NB4 (cell line): ENCODE data around the gene IQCC.

ENCODE experiments used
- DNase-seq: peaks from one replicate; pipeline ENCODE4 v3.0.0; 2010; ENCODE audit warnings: low read depth
- H3K4me3 ChIP-seq: one replicate; pipeline ENCODE4 v1.5.1; 2011; ENCODE audit warnings: mild to moderate bottlenecking, low read depth, low read length, moderate library complexity
- CTCF ChIP-seq: IDR thresholded peaks from one replicate; pipeline ENCODE4 v1.5.1; 2012; ENCODE audit warnings: low read depth, low read length
- MAX ChIP-seq: IDR thresholded peaks from 2 replicates; pipeline ENCODE4 v1.6.1; 2011; ENCODE audit warnings: low read depth, low read length
- MYC ChIP-seq: IDR thresholded peaks from 2 replicates; pipeline ENCODE4 v1.6.1; 2011; ENCODE audit warnings: low read depth, low read length
- POLR2A ChIP-seq: IDR thresholded peaks from 2 replicates; pipeline ENCODE4 v1.6.1; 2011; ENCODE audit warnings: mild to moderate bottlenecking; ENCODE audit not compliant: insufficient read length; ENCODE audit errors: extremely low read depth

IQCC gene

GRCh38 chr1:32181563-32181962 is 23.9 kb upstream of the IQCC start:
- H3K4me3 ChIP-seq = peak overlapping the region; percentile 91
- no peak for DNase-seq
- TF ChIP-seq POLR2A (no peak), CTCF (no peak), MAX (no peak), MYC (no peak)

- TF ChIP-seq CTCF = no peak
- TF ChIP-seq POLR2A = no peak
- TF ChIP-seq MAX = no peak
- TF ChIP-seq MYC = no peak
- DNase-seq = no peak
- H3K4me3 ChIP-seq = peak overlapping the region; percentile 91
Observed at GRCh38 chr1:32182060-32182459, 23.4 kb upstream of the IQCC start.

GRCh38 chr1:32184650-32185049 is 20.8 kb upstream of the IQCC start:
- DNase-seq = no peak
- TF ChIP-seq POLR2A (no peak), MYC (no peak), MAX (no peak), CTCF (no peak)
- H3K4me3 ChIP-seq = peak overlapping the region; percentile 13

- DNase-seq = peak; percentile 32
- no peak for TF ChIP-seq CTCF
- no peak for TF ChIP-seq POLR2A
- TF ChIP-seq MAX = no peak
- TF ChIP-seq MYC = no peak
- no peak overlapping the region for H3K4me3 ChIP-seq
Observed at GRCh38 chr1:32186077-32186476, 19.4 kb upstream of the IQCC start.

GRCh38 chr1:32186491-32186890 is 19.0 kb upstream of the IQCC start:
- no peak for TF ChIP-seq MYC
- TF ChIP-seq POLR2A = no peak
- no peak for TF ChIP-seq MAX
- TF ChIP-seq CTCF = no peak
- H3K4me3 ChIP-seq = no peak overlapping the region
- DNase-seq = no peak

GRCh38 chr1:32187850-32188249 is 17.6 kb upstream of the IQCC start:
- H3K4me3 ChIP-seq = no peak overlapping the region
- DNase-seq = no peak
- TF ChIP-seq MYC (no peak), MAX (no peak)
